OCI-LY1 (cell line): ENCODE data around the gene GPR107.

Experiments used
- H2AFZ ChIP-seq: fragments of 200-600 bp; sonication (generic), shearing (Covaris generic); 2 replicates; pipeline ENCODE4 v1.6.0; 2014; ENCODE audit warnings: antibody characterized with exemption, mild to moderate bottlenecking, low read length
- H3F3A ChIP-seq: fragments of 200-600 bp; sonication (generic), shearing (Covaris generic); 2 replicates; pipeline ENCODE4 v1.6.0; 2014; ENCODE audit warnings: mild to moderate bottlenecking, antibody characterized with exemption, low read length, moderate library complexity; ENCODE audit not compliant: insufficient read depth
- H3K27ac ChIP-seq: fragments of 200-600 bp; sonication (generic); 2 replicates; pipeline ENCODE4 v1.5.1; 2014; ENCODE audit warnings: low read length, mixed run types, mild to moderate bottlenecking, low read depth; ENCODE audit not compliant: poor library complexity, severe bottlenecking
- H3K27me3 ChIP-seq: fragments of 200-600 bp; sonication (generic); 2 replicates; pipeline ENCODE4 v1.6.0; 2014; ENCODE audit warnings: antibody characterized with exemption, mild to moderate bottlenecking, low read length, moderate library complexity; ENCODE audit not compliant: insufficient read depth
- H3K36me3 ChIP-seq: fragments of 200-600 bp; sonication (generic); 2 replicates; pipeline ENCODE4 v1.6.1; 2014; ENCODE audit warnings: mild to moderate bottlenecking, antibody characterized with exemption, low read length, moderate library complexity, mixed read lengths; ENCODE audit not compliant: insufficient read depth
- H3K4me1 ChIP-seq: fragments of 200-600 bp; sonication (generic); 2 replicates; pipeline ENCODE4 v1.5.1; 2014; ENCODE audit warnings: mild to moderate bottlenecking, low read length, moderate library complexity; ENCODE audit not compliant: insufficient read depth, severe bottlenecking
- H3K4me2 ChIP-seq: fragments of 200-600 bp; sonication (generic), shearing (Covaris generic); 2 replicates; pipeline ENCODE4 v1.6.1; 2014; ENCODE audit warnings: low read length
- H3K4me3 ChIP-seq: fragments of 200-600 bp; sonication (generic); 2 replicates; pipeline ENCODE4 v1.5.1; 2014; ENCODE audit warnings: low read length, low read depth, mild to moderate bottlenecking, mixed read lengths; ENCODE audit not compliant: poor library complexity, severe bottlenecking
- H3K79me2 ChIP-seq: fragments of 200-600 bp; shearing (Covaris generic); 2 replicates; pipeline ENCODE4 v1.6.1; 2016; ENCODE audit warnings: mixed run types, low read length, mixed read lengths; ENCODE audit not compliant: insufficient read depth
- H3K9ac ChIP-seq: fragments of 200-600 bp; sonication (generic), shearing (Covaris generic); 2 replicates; pipeline ENCODE4 v1.6.1; 2014; ENCODE audit warnings: mild to moderate bottlenecking, low read length, mixed read lengths
- H3K9me2 ChIP-seq: fragments of 200-600 bp; sonication (generic), shearing (Covaris generic); 2 replicates; pipeline ENCODE4 v1.6.1; 2014; ENCODE audit warnings: low read depth, mild to moderate bottlenecking, low read length, mixed read lengths
- H3K9me3 ChIP-seq: fragments of 200-600 bp; shearing (Covaris generic); 2 replicates; pipeline ENCODE4 v1.6.1; 2014; ENCODE audit warnings: low read length, mixed read lengths
- H4K20me1 ChIP-seq: fragments of 200-600 bp; sonication (generic), shearing (Covaris generic); 2 replicates; pipeline ENCODE4 v1.6.0; 2016; ENCODE audit warnings: mild to moderate bottlenecking, low read length; ENCODE audit not compliant: insufficient read depth
- EZH2 ChIP-seq: fragments of 200-600 bp; sonication (generic), shearing (Covaris generic); IDR thresholded peaks from 2 replicates; pipeline ENCODE4 v1.8.0; 2017; ENCODE audit warnings: borderline replicate concordance, mixed run types, mild to moderate bottlenecking, antibody characterized with exemption, low read length, moderate library complexity, mixed read lengths
- TF ChIP-seq, protein P1 (sequence below): fragments of 200-600 bp; sonication (generic), shearing (Covaris generic); IDR thresholded peaks from 2 replicates; pipeline ENCODE4 v1.5.1; 2017; ENCODE audit warnings: mild to moderate bottlenecking, antibody characterized with exemption, low read length, moderate library complexity, mixed read lengths

Gene GPR107

DNA sequence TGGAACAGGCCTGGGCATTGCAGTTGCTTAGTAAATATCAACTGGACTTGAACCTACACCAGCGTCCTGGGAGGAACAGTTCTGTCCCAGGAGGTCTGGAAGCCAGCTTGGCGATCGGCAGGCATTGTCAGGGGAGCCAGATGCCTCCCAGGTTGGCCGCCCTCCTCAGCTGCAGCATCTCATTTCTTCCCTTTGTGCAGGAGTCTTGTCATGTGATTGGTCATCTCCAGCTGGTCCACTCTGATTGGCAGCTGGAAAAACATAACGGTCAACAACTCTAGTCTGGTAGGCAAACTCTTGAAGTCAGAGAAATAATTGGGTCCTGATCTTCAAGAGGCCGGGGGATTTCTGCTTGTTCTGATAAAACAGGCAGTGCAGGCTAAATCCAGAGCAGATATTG, 88.9 kb downstream of the GPR107 start:
- no peak for TF ChIP-seq EZH2
- TF ChIP-seq, protein P1, sequence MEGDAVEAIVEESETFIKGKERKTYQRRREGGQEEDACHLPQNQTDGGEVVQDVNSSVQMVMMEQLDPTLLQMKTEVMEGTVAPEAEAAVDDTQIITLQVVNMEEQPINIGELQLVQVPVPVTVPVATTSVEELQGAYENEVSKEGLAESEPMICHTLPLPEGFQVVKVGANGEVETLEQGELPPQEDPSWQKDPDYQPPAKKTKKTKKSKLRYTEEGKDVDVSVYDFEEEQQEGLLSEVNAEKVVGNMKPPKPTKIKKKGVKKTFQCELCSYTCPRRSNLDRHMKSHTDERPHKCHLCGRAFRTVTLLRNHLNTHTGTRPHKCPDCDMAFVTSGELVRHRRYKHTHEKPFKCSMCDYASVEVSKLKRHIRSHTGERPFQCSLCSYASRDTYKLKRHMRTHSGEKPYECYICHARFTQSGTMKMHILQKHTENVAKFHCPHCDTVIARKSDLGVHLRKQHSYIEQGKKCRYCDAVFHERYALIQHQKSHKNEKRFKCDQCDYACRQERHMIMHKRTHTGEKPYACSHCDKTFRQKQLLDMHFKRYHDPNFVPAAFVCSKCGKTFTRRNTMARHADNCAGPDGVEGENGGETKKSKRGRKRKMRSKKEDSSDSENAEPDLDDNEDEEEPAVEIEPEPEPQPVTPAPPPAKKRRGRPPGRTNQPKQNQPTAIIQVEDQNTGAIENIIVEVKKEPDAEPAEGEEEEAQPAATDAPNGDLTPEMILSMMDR = no peak
- no peak overlapping the region for H2AFZ ChIP-seq
- no peak overlapping the region for H3K27ac ChIP-seq
- H3K4me3 ChIP-seq = no peak overlapping the region
- no peaks in the 10 kb centered on the region for H3K79me2 ChIP-seq
- no peaks in the 10 kb centered on the region for H3F3A ChIP-seq
- H3K27me3 ChIP-seq = no peaks in the 10 kb centered on the region
- H3K4me2 ChIP-seq = no peak overlapping the region
- H3K4me1 ChIP-seq = peaks cover 4% of the 10 kb centered on the region
- no peaks in the 10 kb centered on the region for H3K9me2 ChIP-seq
- no peak overlapping the region for H3K9ac ChIP-seq
- no peaks in the 10 kb centered on the region for H4K20me1 ChIP-seq
- no peaks in the 10 kb centered on the region for H3K9me3 ChIP-seq
- H3K36me3 ChIP-seq = no peaks in the 10 kb centered on the region

DNA sequence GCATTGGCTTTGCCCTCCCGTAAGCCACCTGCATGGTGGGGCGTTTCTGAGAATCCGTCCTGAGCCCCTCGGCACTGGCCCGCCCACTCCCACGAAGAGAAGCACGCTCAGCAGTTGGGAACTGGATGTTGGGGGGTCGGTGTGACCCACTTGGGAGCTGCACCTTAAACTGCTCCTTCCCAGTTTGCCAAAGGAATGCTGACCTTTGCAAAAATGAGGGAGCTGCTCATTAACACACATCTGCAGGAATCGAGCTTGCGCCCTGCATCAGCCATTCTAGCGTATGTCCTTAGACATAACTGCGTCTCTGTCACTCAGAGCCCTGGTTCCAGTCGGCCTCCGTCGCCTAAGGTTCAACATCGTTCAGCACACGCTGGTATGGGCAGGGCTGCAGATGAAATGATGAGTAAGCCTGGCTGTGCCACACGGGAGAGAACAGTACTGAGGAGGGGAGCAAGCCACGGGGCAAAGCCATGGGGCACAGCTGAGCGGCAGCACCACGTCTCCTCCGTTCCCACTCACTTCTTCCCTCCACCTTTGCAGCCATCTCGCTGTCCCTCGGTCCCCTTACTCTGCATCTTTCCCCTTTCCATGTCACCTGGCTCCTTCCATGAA, 89.7 kb downstream of the GPR107 start:
- no peak overlapping the region for H3K4me3 ChIP-seq
- H4K20me1 ChIP-seq = no peaks in the 10 kb centered on the region
- no peaks in the 10 kb centered on the region for H3F3A ChIP-seq
- no peaks in the 10 kb centered on the region for H3K9me2 ChIP-seq
- H3K4me2 ChIP-seq = no peak overlapping the region
- H2AFZ ChIP-seq = no peak overlapping the region
- no peaks in the 10 kb centered on the region for H3K36me3 ChIP-seq
- no peaks in the 10 kb centered on the region for H3K27me3 ChIP-seq
- no peak for TF ChIP-seq EZH2
- TF ChIP-seq, protein P1 = no peak
- H3K79me2 ChIP-seq = no peaks in the 10 kb centered on the region
- H3K9ac ChIP-seq = no peak overlapping the region
- H3K27ac ChIP-seq = no peak overlapping the region
- H3K9me3 ChIP-seq = no peaks in the 10 kb centered on the region
- no peaks in the 10 kb centered on the region for H3K4me1 ChIP-seq

DNA sequence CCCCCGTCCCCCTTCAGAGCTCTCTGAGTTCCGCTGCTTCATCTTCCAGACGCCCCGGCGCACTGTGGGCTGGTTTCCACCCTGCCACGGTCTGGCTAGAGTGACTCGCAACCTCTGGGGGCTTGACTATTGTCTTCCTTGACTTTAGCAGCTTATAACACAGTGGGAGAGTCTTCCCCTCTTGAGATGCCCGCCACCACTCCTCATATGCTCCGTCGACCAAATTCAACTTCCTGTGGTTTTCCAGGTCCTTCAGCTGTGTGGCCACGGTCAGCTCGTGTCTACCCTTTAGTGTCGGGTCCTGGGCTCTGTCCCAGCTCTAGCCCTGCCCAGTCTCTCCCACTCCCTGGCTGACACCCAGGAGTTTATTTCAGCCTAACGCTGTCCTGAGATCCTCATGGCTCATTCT, 90.3 kb downstream of the GPR107 start:
- Histone ChIP-seq H3K4me2 (no peak overlapping the region), H4K20me1 (no peaks in the 10 kb centered on the region), H3K27me3 (no peaks in the 10 kb centered on the region), H3F3A (no peaks in the 10 kb centered on the region), H3K36me3 (no peaks in the 10 kb centered on the region), H3K79me2 (no peaks in the 10 kb centered on the region), H3K9me2 (no peaks in the 10 kb centered on the region), H3K4me3 (no peak overlapping the region), H3K9me3 (no peaks in the 10 kb centered on the region), H3K9ac (no peak overlapping the region), H2AFZ (no peak overlapping the region), H3K27ac (no peak overlapping the region), H3K4me1 (no peaks in the 10 kb centered on the region)
- TF ChIP-seq, protein P1 = no peak
- TF ChIP-seq EZH2 = no peak
